ENCODE results near the gene MARK2.
"Not testable (repeated sequence)": the region's sequence is repeated elsewhere in the genome, so short reads cannot be mapped to it uniquely, and the experiment has no call there.

Gene MARK2

GRCh38 chr11:63858628-63859550 is 20.0 kb downstream of the MARK2 start:
- DNase-seq = no peak

- no peak for DNase-seq
Measured at GRCh38 chr11:63862923-63863322, 24.0 kb downstream of the MARK2 start.

- not testable (repeated sequence) for DNase-seq
Measured at GRCh38 chr11:63863620-63864019, 24.7 kb downstream of the MARK2 start.

- peak; percentile 82 for DNase-seq
Measured at GRCh38 chr11:63866211-63866610, 27.3 kb downstream of the MARK2 start.

GRCh38 chr11:63867511-63867910 is 28.6 kb downstream of the MARK2 start:
- no peak for DNase-seq

GRCh38 chr11:63868399-63869064 is 29.6 kb downstream of the MARK2 start:
- no peak for DNase-seq

- no peak for DNase-seq
Measured at GRCh38 chr11:63869171-63869591, 30.3 kb downstream of the MARK2 start.

GRCh38 chr11:63869683-63870082 is 30.8 kb downstream of the MARK2 start:
- no peak for DNase-seq

GRCh38 chr11:63870351-63871140 is 31.6 kb downstream of the MARK2 start:
- no peak for DNase-seq

GRCh38 chr11:63871962-63872799 is 33.3 kb downstream of the MARK2 start:
- DNase-seq = no peak

- no peak for DNase-seq
Measured at GRCh38 chr11:63872800-63873197, 33.9 kb downstream of the MARK2 start.

GRCh38 chr11:63873311-63873710 is 34.4 kb downstream of the MARK2 start:
- no peak for DNase-seq

GRCh38 chr11:63874511-63874910 is 35.6 kb downstream of the MARK2 start:
- DNase-seq = no peak

GRCh38 chr11:63875506-63876065 is 36.7 kb downstream of the MARK2 start:
- DNase-seq = no peak

GRCh38 chr11:63876616-63877015 is 37.7 kb downstream of the MARK2 start:
- no peak for DNase-seq

GRCh38 chr11:63877658-63878241 is 38.8 kb downstream of the MARK2 start:
- no peak for DNase-seq

- DNase-seq = no peak
Measured at GRCh38 chr11:63879598-63880402, 40.9 kb downstream of the MARK2 start.

- DNase-seq = no peak
Measured at GRCh38 chr11:63880403-63880790, 41.5 kb downstream of the MARK2 start.

GRCh38 chr11:63882555-63883242 is 43.8 kb downstream of the MARK2 start:
- DNase-seq = no peak

- DNase-seq = no peak
Measured at GRCh38 chr11:63883791-63884190, 44.9 kb downstream of the MARK2 start.
